Measurements from ENCODE around the gene ABLIM2.

ABLIM2 gene

DNA sequence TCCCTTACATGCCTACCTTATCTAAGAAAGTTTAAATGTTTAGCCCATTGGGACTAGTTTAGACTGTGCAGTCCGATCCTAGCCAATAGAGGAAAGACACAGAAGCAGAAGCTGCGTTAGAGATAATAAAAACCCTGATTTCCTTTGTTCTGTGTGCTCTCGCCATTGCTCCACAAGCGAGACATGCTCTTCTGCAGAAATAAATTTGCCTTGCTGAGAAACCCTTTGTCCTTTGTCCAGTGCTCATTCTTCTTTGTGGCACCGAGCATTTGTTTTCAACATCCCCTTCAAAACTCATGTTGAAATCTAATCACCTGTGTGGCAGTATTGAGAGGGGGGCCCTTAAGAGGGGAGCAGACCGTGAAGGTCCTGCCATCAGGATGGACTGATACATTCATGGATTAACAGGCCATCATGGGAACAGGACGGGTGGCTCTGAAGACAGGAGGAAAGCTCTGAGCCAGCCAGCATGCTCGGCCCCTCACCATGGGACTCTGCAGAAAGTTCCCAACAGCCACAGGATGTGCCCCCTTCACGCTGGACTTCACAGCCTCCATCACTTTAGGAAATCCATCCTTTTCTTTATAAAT lies 94.5 kb downstream of the ABLIM2 start:
- DNase-seq: no peak

DNA sequence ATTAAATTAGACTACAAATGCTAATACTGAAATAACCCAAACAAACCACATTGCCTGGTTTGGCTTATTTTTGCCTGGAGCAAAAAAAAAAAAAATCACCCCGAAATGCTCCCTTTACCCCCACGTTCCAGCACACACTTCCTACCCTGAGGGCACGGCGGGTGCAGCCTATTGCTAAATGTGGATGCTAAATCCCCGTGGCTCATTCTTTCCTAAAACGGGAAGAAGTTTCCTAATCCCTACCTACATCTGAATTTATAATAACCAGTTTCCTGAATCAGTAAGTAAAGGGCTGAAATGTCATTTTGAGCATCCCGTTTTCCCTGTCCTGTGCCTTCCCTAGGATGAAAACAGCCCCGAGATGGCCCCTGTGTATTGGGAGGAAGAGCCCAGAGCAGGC lies 97.0 kb downstream of the ABLIM2 start:
- no peak for DNase-seq

GRCh38 chr4:8061145-8061544 lies 97.5 kb downstream of the ABLIM2 start:
- no peak for DNase-seq

- DNase-seq: no peak
Observed at GRCh38 chr4:8060632-8061031, 98.0 kb downstream of the ABLIM2 start.

- no peak for DNase-seq
Observed at GRCh38 chr4:8058031-8058479, 100.6 kb downstream of the ABLIM2 start.

DNA sequence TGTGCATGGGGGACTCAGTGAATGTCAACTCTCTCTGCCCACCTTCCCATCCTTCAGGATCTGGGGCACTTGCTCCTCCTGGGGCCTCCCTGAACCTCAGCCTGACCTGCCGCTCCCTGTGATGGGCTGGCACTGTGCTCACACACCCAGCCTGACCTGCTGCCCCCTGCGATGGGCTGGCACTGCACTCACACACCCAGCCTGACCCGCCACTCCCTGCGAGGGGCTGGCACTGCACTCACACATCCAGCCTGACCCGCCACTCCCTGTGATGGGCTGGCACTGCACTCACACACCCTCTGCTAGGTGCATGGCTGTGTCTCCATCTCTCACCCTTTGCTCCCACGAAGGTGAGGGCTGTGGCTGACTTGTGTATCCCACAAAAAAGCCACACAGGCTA lies 103.4 kb downstream of the ABLIM2 start:
- no peak for DNase-seq

DNA sequence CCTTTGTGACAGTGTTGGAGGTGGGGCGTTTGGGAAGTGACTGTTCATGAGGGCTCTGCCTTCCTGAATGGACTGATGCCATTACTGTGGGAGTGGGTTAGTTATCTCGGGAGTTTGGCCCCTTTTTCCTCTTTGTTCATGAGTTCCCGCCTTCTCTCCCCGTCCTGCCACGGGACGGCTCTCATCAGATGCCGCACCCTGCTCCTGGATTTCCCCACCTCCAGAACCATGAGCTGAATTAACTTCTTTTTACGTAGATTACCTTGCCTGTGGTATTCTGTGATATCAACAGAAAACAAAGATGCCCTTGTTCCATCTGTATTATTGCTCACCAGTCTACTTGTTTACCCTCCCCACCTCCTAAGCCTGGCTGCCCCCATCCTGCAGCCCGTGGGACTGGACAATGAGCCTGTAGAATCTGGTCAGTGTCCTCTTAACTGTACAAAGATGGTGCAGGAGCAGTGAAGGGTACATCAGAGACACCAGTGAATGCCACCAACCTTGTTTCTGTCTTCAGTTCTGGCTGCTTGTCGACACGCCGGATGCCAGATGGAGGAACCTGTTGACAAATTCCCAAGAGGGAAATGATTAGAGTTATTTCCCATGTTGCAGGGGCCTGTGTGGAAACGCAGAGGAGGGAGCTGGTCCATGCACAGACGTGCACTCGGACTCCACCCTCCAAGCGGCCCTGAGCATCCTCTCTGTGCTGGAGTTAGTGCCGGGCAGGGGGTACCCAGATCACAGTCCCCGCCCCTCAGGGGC lies 104.7 kb downstream of the ABLIM2 start:
- DNase-seq: no peak

DNA sequence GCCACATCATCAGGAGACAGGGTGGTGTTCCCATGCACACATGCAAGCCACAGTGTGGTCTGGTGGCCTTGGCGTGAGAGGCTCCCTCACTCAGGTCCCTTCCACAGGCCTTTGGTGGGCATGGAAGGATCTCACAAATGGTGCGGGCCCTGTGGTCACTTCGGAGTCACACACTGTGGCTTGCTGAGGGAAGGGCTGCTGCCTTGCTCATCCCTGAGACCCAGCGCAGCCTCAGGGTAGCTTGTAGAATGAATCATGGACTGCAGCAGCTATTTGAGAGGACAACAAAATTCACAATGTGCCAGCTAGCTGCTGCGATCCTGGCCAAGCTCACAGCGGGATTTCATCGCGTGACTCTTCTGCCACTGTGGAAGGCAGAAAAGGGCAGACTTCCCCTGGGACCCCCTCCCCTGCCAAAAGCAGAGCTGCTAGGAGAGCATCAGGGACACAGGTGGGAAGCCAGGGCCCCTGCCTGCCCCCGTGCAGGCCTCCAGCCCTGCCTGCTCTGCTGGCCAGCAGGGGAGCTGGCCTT lies 106.4 kb downstream of the ABLIM2 start:
- DNase-seq: no peak

- DNase-seq: no peak
Observed at GRCh38 chr4:8051644-8052043, 107.0 kb downstream of the ABLIM2 start.

DNA sequence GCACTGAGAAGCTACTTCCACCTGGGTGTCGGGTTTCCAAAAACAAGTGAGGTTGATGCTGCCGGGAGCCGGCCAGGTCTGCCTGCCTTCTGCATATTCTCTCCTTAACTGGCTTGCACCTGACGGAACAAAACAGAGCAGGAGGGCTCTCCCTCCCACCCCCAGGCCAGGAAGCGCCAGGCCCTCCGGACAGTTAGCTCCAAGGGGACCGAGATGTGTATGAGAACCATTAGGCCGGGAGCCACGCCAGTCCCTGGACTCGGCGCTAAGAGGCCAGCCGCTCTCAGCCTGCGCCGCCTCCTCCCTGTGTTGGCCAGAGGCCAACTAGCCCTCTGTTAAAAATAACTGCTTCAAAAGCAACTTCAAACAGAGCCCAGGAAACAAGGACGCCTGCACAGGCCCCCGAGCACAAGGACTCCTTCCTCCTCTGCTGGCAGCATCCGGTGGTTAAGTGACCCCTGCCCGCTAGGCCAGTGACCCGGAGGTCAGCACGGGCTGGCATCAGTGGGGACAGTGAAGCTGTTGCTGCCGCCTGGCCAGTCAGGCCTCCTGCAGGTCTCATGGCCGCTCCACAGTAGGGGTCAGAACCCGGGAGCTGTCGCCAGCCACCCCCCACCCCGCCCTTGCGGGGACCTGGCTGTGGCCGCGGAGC lies 107.9 kb downstream of the ABLIM2 start:
- DNase-seq: no peak

DNA sequence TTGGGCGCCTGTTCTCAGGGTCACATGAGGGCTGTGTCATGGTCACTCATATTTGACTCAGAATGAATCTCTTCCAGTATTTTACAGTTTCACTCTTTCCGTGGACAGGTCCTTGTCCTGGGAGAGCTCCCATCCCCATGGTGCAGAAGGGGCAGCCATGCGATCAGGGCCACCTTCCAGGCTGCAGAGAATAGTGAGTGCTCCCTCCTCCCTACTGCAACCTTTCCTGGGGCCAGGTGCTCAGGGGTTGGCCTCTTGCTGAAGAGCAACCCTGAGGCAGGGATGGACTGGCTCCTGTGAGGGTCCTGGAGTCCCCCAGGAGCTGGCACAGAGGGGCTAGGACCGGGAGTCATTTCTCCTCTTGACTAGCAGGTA lies 108.4 kb downstream of the ABLIM2 start:
- DNase-seq: no peak

DNA sequence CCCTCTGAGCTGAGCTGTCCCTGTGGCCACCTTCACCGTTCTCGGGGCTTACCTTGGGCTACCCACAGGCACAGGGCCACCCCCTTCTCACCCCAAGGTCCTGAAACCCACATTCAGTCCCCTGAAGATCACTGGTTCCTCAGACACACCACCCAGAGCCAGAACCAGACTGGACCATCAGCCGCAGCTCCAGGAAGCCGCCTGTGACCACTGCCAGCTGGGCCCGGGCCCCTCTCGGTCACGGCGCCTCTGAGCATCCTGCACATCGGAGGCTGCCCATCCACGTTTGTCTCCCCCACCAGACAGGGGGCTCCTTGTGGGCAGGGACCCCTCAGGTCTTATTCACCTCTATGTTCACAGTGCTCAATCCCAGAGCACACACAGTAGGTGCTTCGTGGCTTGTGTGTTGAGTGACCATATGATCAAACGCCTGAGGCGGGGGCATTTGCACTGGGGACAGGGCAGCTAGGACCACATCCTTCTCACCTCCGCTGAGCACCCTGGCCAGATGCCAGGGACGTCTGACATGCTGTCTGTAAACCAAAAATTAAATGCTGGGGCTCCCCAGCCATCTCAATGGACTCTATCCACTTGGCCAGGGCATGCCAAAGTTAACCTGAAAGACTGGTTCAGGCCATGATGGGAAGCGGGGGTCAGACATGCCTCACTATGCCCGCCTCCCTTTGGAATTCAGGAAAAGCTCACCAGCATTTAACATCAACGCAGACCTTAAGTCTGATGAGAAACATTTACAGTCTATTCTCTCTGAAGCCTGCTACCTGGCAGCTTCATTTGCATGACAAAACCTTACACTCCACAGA lies 109.5 kb downstream of the ABLIM2 start:
- no peak for DNase-seq

- no peak for DNase-seq
Observed at GRCh38 chr4:8047837-8048678, 110.6 kb downstream of the ABLIM2 start.

GRCh38 chr4:8046925-8047541 lies 111.6 kb downstream of the ABLIM2 start:
- no peak for DNase-seq

GRCh38 chr4:8045909-8046308 lies 112.7 kb downstream of the ABLIM2 start:
- no peak for DNase-seq

DNA sequence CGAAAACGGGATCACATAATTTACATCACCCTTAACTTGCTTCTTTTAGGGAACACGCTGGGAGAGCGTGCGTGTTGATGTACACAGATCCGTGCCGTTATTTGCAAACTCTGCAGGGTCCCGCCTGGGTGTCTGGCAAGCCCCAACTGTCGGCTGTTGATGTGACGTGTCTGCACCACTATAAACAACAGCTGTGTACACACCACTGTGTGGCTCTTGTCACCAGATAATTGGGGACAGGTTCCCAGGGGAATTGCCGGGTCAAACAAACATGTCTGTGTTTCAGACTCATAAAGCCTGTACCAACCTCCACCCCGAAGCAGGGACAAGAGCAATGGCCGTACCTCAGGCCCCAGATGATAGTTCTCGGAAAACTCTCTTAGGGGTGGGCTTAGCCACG lies 113.9 kb downstream of the ABLIM2 start:
- no peak for DNase-seq

- no peak for DNase-seq
Observed at GRCh38 chr4:8044244-8044643, 114.4 kb downstream of the ABLIM2 start.

GRCh38 chr4:8043596-8043995 lies 115.0 kb downstream of the ABLIM2 start:
- no peak for DNase-seq

DNA sequence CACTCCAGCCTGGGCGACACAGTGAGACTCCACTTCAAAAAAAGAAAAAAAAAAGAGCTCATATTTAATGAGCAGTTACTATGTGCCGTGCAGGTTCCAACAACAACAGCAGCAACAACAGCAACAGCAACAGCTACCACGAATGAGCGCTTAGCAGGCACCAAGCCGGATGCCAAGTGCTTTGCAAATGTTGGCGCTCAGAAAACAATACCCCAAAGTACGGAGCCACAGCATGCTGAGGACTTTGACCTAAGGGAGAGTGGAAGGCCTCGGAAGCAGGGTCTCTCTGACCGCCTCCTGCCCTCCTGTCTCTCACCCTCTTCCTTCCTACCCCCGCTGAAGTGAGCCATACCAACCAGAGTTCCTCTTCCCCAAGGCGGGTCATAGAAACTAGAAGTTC lies 116.7 kb downstream of the ABLIM2 start:
- no peak for DNase-seq

DNA sequence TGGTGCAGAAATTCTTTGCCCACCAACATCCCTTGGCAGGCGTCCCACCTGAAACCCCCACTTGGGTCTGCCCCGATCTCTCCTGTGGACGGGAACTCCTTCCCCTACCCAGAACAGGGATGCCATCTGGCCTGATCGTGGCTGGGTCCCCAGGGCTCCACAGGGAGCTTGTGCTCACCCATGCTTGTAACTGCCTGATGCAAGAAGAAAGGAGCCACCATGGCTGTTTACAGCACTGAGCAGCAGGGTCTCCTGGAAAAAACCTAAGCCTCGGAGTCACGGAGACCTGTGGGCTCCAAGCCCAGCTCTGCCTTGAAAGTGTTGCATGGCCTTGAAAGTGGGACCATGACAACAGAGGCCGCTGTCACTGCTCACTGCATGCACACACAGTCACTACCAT lies 117.4 kb downstream of the ABLIM2 start:
- DNase-seq: no peak

- no peak for DNase-seq
Observed at GRCh38 chr4:8040607-8041006, 118.0 kb downstream of the ABLIM2 start.

GRCh38 chr4:8039853-8040252 lies 118.8 kb downstream of the ABLIM2 start:
- no peak for DNase-seq
